ENCODE results near the gene RIMBP2. TPM values are rescaled to one million over a fixed set of nuclear protein-coding genes. Genes with fewer than 3 reads are reported as not detected.

RIMBP2 gene
- total and polyA plus RNA-seq, 2 donors = 0.47 to 0.78 TPM

DNA sequence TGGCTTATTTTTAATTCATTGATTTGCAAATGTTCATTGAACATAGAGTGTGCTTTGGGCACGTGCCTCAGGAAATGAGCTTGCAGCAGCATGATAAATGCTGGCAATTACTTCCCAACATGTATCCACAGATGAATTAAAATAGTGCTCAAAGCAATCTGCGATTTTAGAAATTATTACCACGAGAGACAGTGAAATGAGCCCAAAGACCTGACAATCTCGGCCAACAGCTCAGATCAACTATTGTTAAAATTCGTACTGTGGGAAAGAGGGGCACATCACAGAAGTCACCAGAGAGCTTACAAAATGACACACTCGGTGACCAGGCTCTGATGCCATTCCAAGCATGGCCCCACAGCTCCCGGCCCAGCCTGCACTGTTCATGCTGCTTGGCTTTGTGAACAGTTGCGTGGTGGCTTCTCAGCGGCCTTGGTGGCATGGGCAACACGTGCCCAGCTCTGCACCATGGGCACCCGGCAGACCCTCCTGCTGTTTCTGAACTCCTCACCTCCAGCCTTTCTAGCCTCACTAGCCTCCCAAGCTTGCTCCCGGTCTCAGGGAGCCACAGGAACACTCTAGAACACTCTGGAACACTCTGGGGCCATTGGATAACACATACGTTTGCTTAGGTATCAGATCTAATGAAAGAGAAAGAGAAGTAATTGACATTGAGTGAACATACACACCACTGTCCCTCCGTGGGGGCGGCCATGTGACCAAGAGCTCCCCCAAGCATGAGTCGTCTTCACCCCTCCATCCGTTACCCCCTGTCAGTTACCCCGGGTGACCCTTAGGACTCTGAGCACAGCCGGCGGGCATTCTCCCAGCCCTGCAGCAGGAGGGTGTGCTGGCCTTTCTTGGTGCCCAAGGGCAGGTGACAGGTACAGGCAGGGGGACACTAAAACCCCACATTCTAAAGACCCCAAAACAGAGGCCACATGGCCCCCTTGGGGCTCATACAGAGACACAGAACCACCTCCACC is 28.0 kb downstream of the RIMBP2 start:
- Histone ChIP-seq H3K27me3 (ENCODE audit: control insufficient read depth in 2 of 2, insufficient read depth in 1 of 2, low read length in 1 of 2) (peaks cover 0 to 16% of the 10 kb centered on the region in 2 donors), H3K4me1 (ENCODE audit: control insufficient read depth in 2 of 2, insufficient read depth in 2 of 2, low read length in 2 of 2) (no peaks in the 10 kb centered on the region), H3K27ac (ENCODE audit: low read depth in 1 of 2, low read length in 1 of 2) (no peak overlapping the region), H3K9me3 (ENCODE audit: control insufficient read depth in 2 of 2, insufficient read depth in 1 of 2, low read length in 1 of 2) (no peaks in the 10 kb centered on the region), H3K36me3 (ENCODE audit: control insufficient read depth in 2 of 2, insufficient read depth in 2 of 2, low read length in 1 of 2) (no peaks in the 10 kb centered on the region), H3K4me3 (ENCODE audit: low read length in 2 of 2) (no peak overlapping the region)
- WGBS = 90% methylated on average over 20 of the region's 20 CpGs
- no peak for DNase-seq (ENCODE audit: low read depth in 6 of 9, low spot score in 9 of 9)

DNA sequence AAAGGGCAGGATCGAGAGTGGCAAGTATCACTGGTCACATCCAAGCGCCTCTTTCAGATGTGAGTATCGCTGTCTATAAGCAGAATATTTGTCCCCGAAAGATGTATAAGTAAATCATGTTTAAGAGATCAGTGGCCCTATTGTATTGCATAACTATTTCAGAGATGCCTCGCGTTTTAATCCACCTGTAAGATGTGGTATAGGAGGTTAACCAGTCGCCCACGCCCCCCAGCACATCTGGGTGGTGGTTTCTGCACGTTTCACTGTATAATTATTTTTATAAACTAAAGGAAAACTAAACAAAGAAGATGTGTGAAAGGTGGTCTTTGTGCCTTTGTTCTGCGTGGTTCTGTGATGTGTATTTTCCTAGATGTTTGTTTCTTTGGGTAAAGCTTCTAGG is 28.9 kb downstream of the RIMBP2 start:
- DNase-seq (ENCODE audit: low read depth in 6 of 9, low spot score in 9 of 9) = no peak
- Histone ChIP-seq H3K4me3 (ENCODE audit: low read length in 2 of 2) (no peak overlapping the region), H3K27ac (ENCODE audit: low read depth in 1 of 2, low read length in 1 of 2) (no peak overlapping the region), H3K27me3 (ENCODE audit: control insufficient read depth in 2 of 2, insufficient read depth in 1 of 2, low read length in 1 of 2) (peaks cover 0 to 16% of the 10 kb centered on the region in 2 donors), H3K36me3 (ENCODE audit: control insufficient read depth in 2 of 2, insufficient read depth in 2 of 2, low read length in 1 of 2) (no peaks in the 10 kb centered on the region), H3K9me3 (ENCODE audit: control insufficient read depth in 2 of 2, insufficient read depth in 1 of 2, low read length in 1 of 2) (no peaks in the 10 kb centered on the region), H3K4me1 (ENCODE audit: control insufficient read depth in 2 of 2, insufficient read depth in 2 of 2, low read length in 2 of 2) (no peaks in the 10 kb centered on the region)
- 41% methylated on average over 10 of the region's 10 CpGs for WGBS

DNA sequence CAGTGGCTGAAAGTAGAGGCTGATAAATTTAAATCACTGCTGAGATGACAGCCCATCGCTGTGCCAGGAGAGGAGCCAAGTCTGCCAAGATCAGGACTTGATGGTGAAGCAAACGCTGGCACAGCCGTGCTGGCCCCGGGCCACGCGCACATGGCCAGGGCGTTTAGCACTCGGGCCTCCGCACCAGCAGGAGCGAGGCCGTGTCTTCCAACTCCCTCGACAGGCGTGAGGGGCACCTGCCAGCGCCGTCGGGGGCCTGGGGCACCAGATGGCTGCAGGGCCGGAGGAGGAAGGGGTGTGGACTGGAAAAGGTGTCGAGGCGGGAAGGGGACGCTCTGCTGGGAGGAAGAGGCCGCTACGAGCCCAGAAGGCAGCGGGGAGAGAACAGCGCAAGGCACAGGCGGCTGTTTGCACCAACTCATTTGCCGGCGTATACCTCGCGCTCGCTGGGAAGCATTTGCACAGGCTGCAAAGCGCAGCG is 29.5 kb downstream of the RIMBP2 start:
- peaks cover 0 to 16% of the 10 kb centered on the region in 2 donors for H3K27me3 ChIP-seq (ENCODE audit: control insufficient read depth in 2 of 2, insufficient read depth in 1 of 2, low read length in 1 of 2)
- no peak overlapping the region for H3K27ac ChIP-seq (ENCODE audit: low read depth in 1 of 2, low read length in 1 of 2)
- H3K4me1 ChIP-seq (ENCODE audit: control insufficient read depth in 2 of 2, insufficient read depth in 2 of 2, low read length in 2 of 2) = no peaks in the 10 kb centered on the region
- H3K36me3 ChIP-seq (ENCODE audit: control insufficient read depth in 2 of 2, insufficient read depth in 2 of 2, low read length in 1 of 2) = no peaks in the 10 kb centered on the region
- H3K4me3 ChIP-seq (ENCODE audit: low read length in 2 of 2) = no peak overlapping the region
- DNase-seq (ENCODE audit: low read depth in 6 of 9, low spot score in 9 of 9) = no peak
- WGBS = 81% methylated on average over 32 of the region's 32 CpGs
- no peaks in the 10 kb centered on the region for H3K9me3 ChIP-seq (ENCODE audit: control insufficient read depth in 2 of 2, insufficient read depth in 1 of 2, low read length in 1 of 2)

DNA sequence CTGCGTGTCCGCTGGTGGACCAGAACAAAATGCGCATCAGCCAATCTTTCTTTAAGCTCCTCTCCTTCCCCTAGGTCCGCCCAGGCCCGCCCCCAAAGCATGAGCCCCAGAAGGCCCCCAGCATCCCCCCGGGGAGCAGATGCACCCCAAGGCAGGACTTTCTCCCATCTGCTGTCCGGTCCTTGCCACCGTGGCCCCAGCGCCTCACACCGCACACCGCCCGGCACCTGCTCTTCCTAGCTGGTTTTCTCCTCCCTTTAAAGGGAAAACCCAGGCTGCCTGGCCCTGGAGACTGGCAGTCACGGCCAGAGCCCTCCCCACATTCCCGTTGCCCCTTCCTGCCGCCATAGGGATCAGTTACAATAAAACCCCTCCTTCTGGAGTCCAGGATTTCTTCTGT is 30.2 kb downstream of the RIMBP2 start:
- Histone ChIP-seq H3K27me3 (ENCODE audit: control insufficient read depth in 2 of 2, insufficient read depth in 1 of 2, low read length in 1 of 2) (peaks cover 0 to 16% of the 10 kb centered on the region in 2 donors), H3K4me3 (ENCODE audit: low read length in 2 of 2) (no peak overlapping the region), H3K4me1 (ENCODE audit: control insufficient read depth in 2 of 2, insufficient read depth in 2 of 2, low read length in 2 of 2) (no peaks in the 10 kb centered on the region), H3K9me3 (ENCODE audit: control insufficient read depth in 2 of 2, insufficient read depth in 1 of 2, low read length in 1 of 2) (no peaks in the 10 kb centered on the region), H3K27ac (ENCODE audit: low read depth in 1 of 2, low read length in 1 of 2) (no peak overlapping the region), H3K36me3 (ENCODE audit: control insufficient read depth in 2 of 2, insufficient read depth in 2 of 2, low read length in 1 of 2) (no peaks in the 10 kb centered on the region)
- 93% methylated on average over 15 of the region's 15 CpGs for WGBS
- no peak for DNase-seq (ENCODE audit: low read depth in 6 of 9, low spot score in 9 of 9)

GRCh38 chr12:130685250-130685787 is 30.8 kb downstream of the RIMBP2 start:
- H3K27me3 ChIP-seq (ENCODE audit: control insufficient read depth in 2 of 2, insufficient read depth in 1 of 2, low read length in 1 of 2) = peaks cover 0 to 16% of the 10 kb centered on the region in 2 donors
- no peak for DNase-seq (ENCODE audit: low read depth in 6 of 9, low spot score in 9 of 9)
- 94% methylated on average over 14 of the region's 14 CpGs for WGBS
- H3K36me3 ChIP-seq (ENCODE audit: control insufficient read depth in 2 of 2, insufficient read depth in 2 of 2, low read length in 1 of 2) = no peaks in the 10 kb centered on the region
- H3K9me3 ChIP-seq (ENCODE audit: control insufficient read depth in 2 of 2, insufficient read depth in 1 of 2, low read length in 1 of 2) = no peaks in the 10 kb centered on the region
- H3K4me1 ChIP-seq (ENCODE audit: control insufficient read depth in 2 of 2, insufficient read depth in 2 of 2, low read length in 2 of 2) = no peaks in the 10 kb centered on the region
- no peak overlapping the region for H3K27ac ChIP-seq (ENCODE audit: low read depth in 1 of 2, low read length in 1 of 2)
- no peak overlapping the region for H3K4me3 ChIP-seq (ENCODE audit: low read length in 2 of 2)

DNA sequence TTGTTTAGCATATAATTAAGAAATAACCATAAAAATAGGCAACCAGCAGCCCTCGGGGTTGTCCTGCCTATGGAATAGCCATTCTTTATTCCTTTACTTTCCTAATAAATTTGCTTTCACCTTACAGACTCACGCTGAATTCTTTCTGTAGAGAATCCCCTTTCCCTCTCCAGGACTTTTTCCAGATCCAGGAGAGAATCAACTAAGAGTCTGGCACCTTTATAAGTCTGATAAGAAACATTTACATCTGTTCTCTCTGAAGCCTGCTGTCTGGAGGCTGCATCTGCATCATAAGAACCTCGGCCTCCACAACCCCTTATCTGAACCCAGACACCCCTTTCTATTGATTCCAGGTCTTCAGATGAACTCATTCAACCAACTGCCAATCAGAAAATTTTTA is 32.3 kb downstream of the RIMBP2 start:
- H3K4me3 ChIP-seq (ENCODE audit: low read length in 2 of 2) = no peak overlapping the region
- H3K27ac ChIP-seq (ENCODE audit: low read depth in 1 of 2, low read length in 1 of 2) = no peak overlapping the region
- WGBS = 87% methylated on average over 3 of the region's 3 CpGs
- H3K9me3 ChIP-seq (ENCODE audit: control insufficient read depth in 2 of 2, insufficient read depth in 1 of 2, low read length in 1 of 2) = no peaks in the 10 kb centered on the region
- peaks cover 0 to 16% of the 10 kb centered on the region in 2 donors for H3K27me3 ChIP-seq (ENCODE audit: control insufficient read depth in 2 of 2, insufficient read depth in 1 of 2, low read length in 1 of 2)
- H3K36me3 ChIP-seq (ENCODE audit: control insufficient read depth in 2 of 2, insufficient read depth in 2 of 2, low read length in 1 of 2) = no peaks in the 10 kb centered on the region
- H3K4me1 ChIP-seq (ENCODE audit: control insufficient read depth in 2 of 2, insufficient read depth in 2 of 2, low read length in 2 of 2) = no peaks in the 10 kb centered on the region
- no peak for DNase-seq (ENCODE audit: low read depth in 6 of 9, low spot score in 9 of 9)

GRCh38 chr12:130683080-130683479 is 33.0 kb downstream of the RIMBP2 start:
- no peak for DNase-seq (ENCODE audit: low read depth in 6 of 9, low spot score in 9 of 9)
- H3K36me3 ChIP-seq (ENCODE audit: control insufficient read depth in 2 of 2, insufficient read depth in 2 of 2, low read length in 1 of 2) = no peaks in the 10 kb centered on the region
- no peaks in the 10 kb centered on the region for H3K4me1 ChIP-seq (ENCODE audit: control insufficient read depth in 2 of 2, insufficient read depth in 2 of 2, low read length in 2 of 2)
- H3K4me3 ChIP-seq (ENCODE audit: low read length in 2 of 2) = no peak overlapping the region
- WGBS = 88% methylated on average over 7 of the region's 7 CpGs
- peaks cover 0 to 15% of the 10 kb centered on the region in 2 donors for H3K27me3 ChIP-seq (ENCODE audit: control insufficient read depth in 2 of 2, insufficient read depth in 1 of 2, low read length in 1 of 2)
- no peaks in the 10 kb centered on the region for H3K9me3 ChIP-seq (ENCODE audit: control insufficient read depth in 2 of 2, insufficient read depth in 1 of 2, low read length in 1 of 2)
- no peak overlapping the region for H3K27ac ChIP-seq (ENCODE audit: low read depth in 1 of 2, low read length in 1 of 2)

- H3K9me3 ChIP-seq (ENCODE audit: control insufficient read depth in 2 of 2, insufficient read depth in 1 of 2, low read length in 1 of 2) = peaks cover 0 to 2% of the 10 kb centered on the region in 2 donors
- no peaks in the 10 kb centered on the region for H3K27me3 ChIP-seq (ENCODE audit: control insufficient read depth in 2 of 2, insufficient read depth in 1 of 2, low read length in 1 of 2)
- H3K4me3 ChIP-seq (ENCODE audit: low read length in 2 of 2) = no peak overlapping the region
- no peaks in the 10 kb centered on the region for H3K4me1 ChIP-seq (ENCODE audit: control insufficient read depth in 2 of 2, insufficient read depth in 2 of 2, low read length in 2 of 2)
- DNase-seq (ENCODE audit: low read depth in 6 of 9, low spot score in 9 of 9) = no peak
- H3K27ac ChIP-seq (ENCODE audit: low read depth in 1 of 2, low read length in 1 of 2) = no peak overlapping the region
- no peaks in the 10 kb centered on the region for H3K36me3 ChIP-seq (ENCODE audit: control insufficient read depth in 2 of 2, insufficient read depth in 2 of 2, low read length in 1 of 2)
- WGBS = 84% methylated on average over 15 of the region's 15 CpGs
Measured at GRCh38 chr12:130680451-130680990, 35.6 kb downstream of the RIMBP2 start.

GRCh38 chr12:130677957-130678558 is 38.0 kb downstream of the RIMBP2 start:
- peaks cover 0 to 2% of the 10 kb centered on the region in 2 donors for H3K9me3 ChIP-seq (ENCODE audit: control insufficient read depth in 2 of 2, insufficient read depth in 1 of 2, low read length in 1 of 2)
- H3K4me3 ChIP-seq (ENCODE audit: low read length in 2 of 2) = no peak overlapping the region
- no peaks in the 10 kb centered on the region for H3K4me1 ChIP-seq (ENCODE audit: control insufficient read depth in 2 of 2, insufficient read depth in 2 of 2, low read length in 2 of 2)
- H3K36me3 ChIP-seq (ENCODE audit: control insufficient read depth in 2 of 2, insufficient read depth in 2 of 2, low read length in 1 of 2) = no peaks in the 10 kb centered on the region
- DNase-seq (ENCODE audit: low read depth in 6 of 9, low spot score in 9 of 9) = no peak
- no peak overlapping the region for H3K27ac ChIP-seq (ENCODE audit: low read depth in 1 of 2, low read length in 1 of 2)
- no peaks in the 10 kb centered on the region for H3K27me3 ChIP-seq (ENCODE audit: control insufficient read depth in 2 of 2, insufficient read depth in 1 of 2, low read length in 1 of 2)
- 92% methylated on average over 23 of the region's 23 CpGs for WGBS

Data from thymus (tissue), 11 donors.